ENCODE data around the gene CAMSAP2.

DNA sequence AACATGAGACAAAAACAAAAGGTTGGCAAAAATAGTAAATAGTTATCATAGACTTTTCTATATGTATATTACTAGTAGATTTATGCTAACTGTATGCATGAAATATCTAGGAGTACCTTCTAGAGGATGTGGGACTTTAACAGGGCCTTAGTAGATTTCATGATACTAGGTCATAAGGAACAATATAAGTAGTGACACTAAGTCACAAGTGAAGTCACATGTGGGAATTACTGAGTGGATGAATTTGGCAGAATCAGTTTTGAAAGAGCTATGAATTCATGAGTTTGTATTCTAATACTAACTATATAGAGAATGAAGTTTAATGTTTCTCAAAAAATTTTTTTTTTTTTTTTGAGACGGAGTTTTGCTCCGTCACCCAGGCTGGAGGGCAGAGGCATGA lies 81.0 kb downstream of the CAMSAP2 start:
- no peak for TF ChIP-seq EZH2 (IDR thresholded peaks at IDR 0.05; ENCODE audit: borderline replicate concordance, low read length)
- TF ChIP-seq, protein P1, sequence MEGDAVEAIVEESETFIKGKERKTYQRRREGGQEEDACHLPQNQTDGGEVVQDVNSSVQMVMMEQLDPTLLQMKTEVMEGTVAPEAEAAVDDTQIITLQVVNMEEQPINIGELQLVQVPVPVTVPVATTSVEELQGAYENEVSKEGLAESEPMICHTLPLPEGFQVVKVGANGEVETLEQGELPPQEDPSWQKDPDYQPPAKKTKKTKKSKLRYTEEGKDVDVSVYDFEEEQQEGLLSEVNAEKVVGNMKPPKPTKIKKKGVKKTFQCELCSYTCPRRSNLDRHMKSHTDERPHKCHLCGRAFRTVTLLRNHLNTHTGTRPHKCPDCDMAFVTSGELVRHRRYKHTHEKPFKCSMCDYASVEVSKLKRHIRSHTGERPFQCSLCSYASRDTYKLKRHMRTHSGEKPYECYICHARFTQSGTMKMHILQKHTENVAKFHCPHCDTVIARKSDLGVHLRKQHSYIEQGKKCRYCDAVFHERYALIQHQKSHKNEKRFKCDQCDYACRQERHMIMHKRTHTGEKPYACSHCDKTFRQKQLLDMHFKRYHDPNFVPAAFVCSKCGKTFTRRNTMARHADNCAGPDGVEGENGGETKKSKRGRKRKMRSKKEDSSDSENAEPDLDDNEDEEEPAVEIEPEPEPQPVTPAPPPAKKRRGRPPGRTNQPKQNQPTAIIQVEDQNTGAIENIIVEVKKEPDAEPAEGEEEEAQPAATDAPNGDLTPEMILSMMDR (IDR thresholded peaks at IDR 0.05; ENCODE audit: low read length): no peak
